OCI-LY7 (cell line): ENCODE data around the gene ACAN. TPM values are rescaled to one million over a fixed set of nuclear protein-coding genes. Genes with fewer than 3 reads are reported as not detected.

Experiments
- BruUV-seq: library from RNA; stranded (reverse); fragments of 400-500 nt; replicated peaks from 2 replicates; lab custom pipeline; 2021; lab: Mats Ljungman, UMichigan
- CTCF ChIA-PET: fragments of 300-600 bp; sonication (Branson Sonifier 250); formaldehyde crosslinking; loops from one replicate; lab custom pipeline; 2022; ENCODE audit warnings: antibody characterized with exemption; ENCODE audit not compliant: unreplicated experiment; lab: Charles Lee
- POLR2A ChIA-PET: fragments of 300-600 bp; sonication (Branson Sonifier 250); formaldehyde crosslinking; loops from one replicate; lab custom pipeline; 2022; ENCODE audit warnings: antibody characterized with exemption; lab: Charles Lee
- DNase-seq: peaks from one replicate; pipeline ENCODE4 v3.0.0-alpha.2; 2015; ENCODE audit warnings: low spot score
- H2AFZ ChIP-seq: fragments of 200-600 bp; sonication (generic), shearing (Covaris generic); 2 replicates; pipeline ENCODE4 v1.6.1; 2014; ENCODE audit warnings: mild to moderate bottlenecking, antibody characterized with exemption, low read length, moderate library complexity
- H3K27ac ChIP-seq: fragments of 200-600 bp; sonication (generic); 2 replicates; pipeline ENCODE4 v1.5.1; 2014; ENCODE audit warnings: mixed run types, low read depth, mild to moderate bottlenecking, moderate library complexity, low read length, inconsistent platforms; ENCODE audit not compliant: poor library complexity, severe bottlenecking
- H3K36me3 ChIP-seq: fragments of 200-600 bp; sonication (generic); 2 replicates; pipeline ENCODE4 v1.6.1; 2014; ENCODE audit warnings: mild to moderate bottlenecking, antibody characterized with exemption, low read length, moderate library complexity, mixed read lengths; ENCODE audit not compliant: insufficient read depth
- H3K4me1 ChIP-seq: fragments of 200-600 bp; sonication (generic); 2 replicates; pipeline ENCODE4 v1.5.1; 2014; ENCODE audit warnings: mild to moderate bottlenecking, low read length; ENCODE audit not compliant: insufficient read depth, poor library complexity, severe bottlenecking
- H3K4me2 ChIP-seq: fragments of 200-600 bp; sonication (generic); 2 replicates; pipeline ENCODE4 v1.6.1; 2014; ENCODE audit warnings: mild to moderate bottlenecking, low read length
- H3K4me3 ChIP-seq: fragments of 200-600 bp; sonication (generic); 2 replicates; pipeline ENCODE4 v1.5.1; 2014; ENCODE audit warnings: mild to moderate bottlenecking, low read depth, low read length; ENCODE audit not compliant: poor library complexity, severe bottlenecking
- H3K79me2 ChIP-seq: fragments of 200-600 bp; sonication (generic); 2 replicates; pipeline ENCODE4 v1.6.1; 2016; ENCODE audit warnings: low read depth, mild to moderate bottlenecking, low read length, moderate library complexity, mixed read lengths; ENCODE audit not compliant: insufficient read depth
- H3K9me2 ChIP-seq: fragments of 200-600 bp; sonication (generic); 2 replicates; pipeline ENCODE4 v1.6.1; 2016; ENCODE audit warnings: mild to moderate bottlenecking, low read length, mixed read lengths; ENCODE audit not compliant: insufficient read depth
- H3K9me3 ChIP-seq: fragments of 200-600 bp; sonication (generic); 2 replicates; pipeline ENCODE4 v1.6.1; 2014; ENCODE audit warnings: mild to moderate bottlenecking, mixed run types, low read length, mixed read lengths
- H4K20me1 ChIP-seq: fragments of 200-600 bp; sonication (generic); 2 replicates; pipeline ENCODE4 v1.6.1; 2014; ENCODE audit warnings: mild to moderate bottlenecking, antibody characterized with exemption, low read length, moderate library complexity, mixed read lengths; ENCODE audit not compliant: insufficient read depth
- EZH2phosphoT487 ChIP-seq: fragments of 200-600 bp; sonication (generic); IDR thresholded peaks from 2 replicates; pipeline ENCODE4 v1.6.1; 2018; ENCODE audit warnings: low read depth, borderline replicate concordance, mild to moderate bottlenecking, mixed run types, antibody characterized with exemption, low read length, moderate library complexity, mixed read lengths
- intact Hi-C: fragments of 100-400 bp; cut with micrococcal nuclease; formaldehyde crosslinking; loops from one replicate; pipeline ENCODE4 v1.10.0; 2022; ENCODE audit not compliant: unreplicated experiment
- total RNA-seq, 2 experiments: library from RNA; depleted of rRNA in 1 of 2; stranded (reverse); fragments of >200 nt in 1 of 2; shearing (Covaris generic) in 1 of 2; gene quantifications; 2 replicates each; pipeline ENCODE4 v1.2.3, GENCODE V29; 2014 to 2022
- TF ChIP-seq, protein P1 (sequence below): fragments of 200-600 bp; sonication (generic); conservative IDR thresholded peaks from 2 replicates; pipeline ENCODE4 v1.5.1; 2014; ENCODE audit warnings: mild to moderate bottlenecking, antibody characterized with exemption, low read length, moderate library complexity, mixed read lengths

The ACAN gene
- total RNA-seq, 2 experiments from 2014 or later: not detected

GRCh38 chr15:88810446-88810845 is 7.2 kb downstream of the ACAN start:
- CTCF ChIA-PET: no interaction called here
- TF ChIP-seq EZH2phosphoT487: no peak
- TF ChIP-seq, protein P1, sequence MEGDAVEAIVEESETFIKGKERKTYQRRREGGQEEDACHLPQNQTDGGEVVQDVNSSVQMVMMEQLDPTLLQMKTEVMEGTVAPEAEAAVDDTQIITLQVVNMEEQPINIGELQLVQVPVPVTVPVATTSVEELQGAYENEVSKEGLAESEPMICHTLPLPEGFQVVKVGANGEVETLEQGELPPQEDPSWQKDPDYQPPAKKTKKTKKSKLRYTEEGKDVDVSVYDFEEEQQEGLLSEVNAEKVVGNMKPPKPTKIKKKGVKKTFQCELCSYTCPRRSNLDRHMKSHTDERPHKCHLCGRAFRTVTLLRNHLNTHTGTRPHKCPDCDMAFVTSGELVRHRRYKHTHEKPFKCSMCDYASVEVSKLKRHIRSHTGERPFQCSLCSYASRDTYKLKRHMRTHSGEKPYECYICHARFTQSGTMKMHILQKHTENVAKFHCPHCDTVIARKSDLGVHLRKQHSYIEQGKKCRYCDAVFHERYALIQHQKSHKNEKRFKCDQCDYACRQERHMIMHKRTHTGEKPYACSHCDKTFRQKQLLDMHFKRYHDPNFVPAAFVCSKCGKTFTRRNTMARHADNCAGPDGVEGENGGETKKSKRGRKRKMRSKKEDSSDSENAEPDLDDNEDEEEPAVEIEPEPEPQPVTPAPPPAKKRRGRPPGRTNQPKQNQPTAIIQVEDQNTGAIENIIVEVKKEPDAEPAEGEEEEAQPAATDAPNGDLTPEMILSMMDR: no peak
- BruUV-seq: no TSS peak
- Histone ChIP-seq H3K36me3 (no peaks in the 10 kb centered on the region), H3K4me1 (no peaks in the 10 kb centered on the region), H4K20me1 (no peaks in the 10 kb centered on the region), H3K4me3 (no peak overlapping the region), H3K4me2 (no peak overlapping the region), H3K27ac (no peak overlapping the region), H2AFZ (no peak overlapping the region), H3K79me2 (no peaks in the 10 kb centered on the region), H3K9me3 (no peaks in the 10 kb centered on the region), H3K9me2 (no peaks in the 10 kb centered on the region)
- intact Hi-C loops: no loop called here
- no peak for DNase-seq
- POLR2A ChIA-PET: no interaction called here

GRCh38 chr15:88812133-88812532 is 8.9 kb downstream of the ACAN start:
- BruUV-seq: no TSS peak
- TF ChIP-seq, protein P1: no peak
- no peak for TF ChIP-seq EZH2phosphoT487
- no peak overlapping the region for H3K27ac ChIP-seq
- ChIA-PET CTCF (no interaction called here), POLR2A (no interaction called here)
- H4K20me1 ChIP-seq: no peaks in the 10 kb centered on the region
- H2AFZ ChIP-seq: no peak overlapping the region
- no peaks in the 10 kb centered on the region for H3K36me3 ChIP-seq
- no peaks in the 10 kb centered on the region for H3K4me1 ChIP-seq
- no peak overlapping the region for H3K4me2 ChIP-seq
- H3K9me2 ChIP-seq: no peaks in the 10 kb centered on the region
- intact Hi-C loops: no loop called here
- no peak for DNase-seq
- no peaks in the 10 kb centered on the region for H3K79me2 ChIP-seq
- no peaks in the 10 kb centered on the region for H3K9me3 ChIP-seq
- no peak overlapping the region for H3K4me3 ChIP-seq

GRCh38 chr15:88813960-88814359 is 10.7 kb downstream of the ACAN start:
- H3K79me2 ChIP-seq: no peaks in the 10 kb centered on the region
- CTCF ChIA-PET: no interaction called here
- H3K4me2 ChIP-seq: no peak overlapping the region
- no TSS peak for BruUV-seq
- TF ChIP-seq EZH2phosphoT487: no peak
- TF ChIP-seq, protein P1: no peak
- no peaks in the 10 kb centered on the region for H3K9me2 ChIP-seq
- POLR2A ChIA-PET: no interaction called here
- intact Hi-C loops: no loop called here
- H4K20me1 ChIP-seq: no peaks in the 10 kb centered on the region
- H2AFZ ChIP-seq: no peak overlapping the region
- no peaks in the 10 kb centered on the region for H3K4me1 ChIP-seq
- H3K9me3 ChIP-seq: no peaks in the 10 kb centered on the region
- no peak overlapping the region for H3K27ac ChIP-seq
- no peaks in the 10 kb centered on the region for H3K36me3 ChIP-seq
- no peak overlapping the region for H3K4me3 ChIP-seq
- no peak for DNase-seq
